RWPE1 (cell line): ENCODE data around the gene UBE2QL1.

ENCODE experiments used
- CTCF ChIA-PET: fragments of 350-600 bp; sonication (Branson Sonifier 250); formaldehyde crosslinking; extraction: SDS; loops from one replicate; lab custom pipeline; 2021; lab: Yijun Ruan, JAX
- POLR2A ChIA-PET: fragments of 400-600 bp; formaldehyde crosslinking; extraction: SDS; loops from one replicate; lab custom pipeline; 2020; ENCODE audit warnings: antibody characterized with exemption; ENCODE audit not compliant: low non-redundant PET; lab: Yijun Ruan, JAX
- DNase-seq: peaks from one replicate; pipeline ENCODE4 v3.0.0; 2012; ENCODE audit warnings: low spot score
- H3K27ac ChIP-seq: fragments of 450-650 bp; 2 replicates; pipeline ENCODE4 v1.5.1; 2017
- TF ChIP-seq, protein P1 (sequence below): fragments of 450-650 bp; conservative IDR thresholded peaks from 2 replicates; pipeline ENCODE4 v1.5.1; 2017; ENCODE audit warnings: low read depth, mild to moderate bottlenecking

The UBE2QL1 gene

DNA sequence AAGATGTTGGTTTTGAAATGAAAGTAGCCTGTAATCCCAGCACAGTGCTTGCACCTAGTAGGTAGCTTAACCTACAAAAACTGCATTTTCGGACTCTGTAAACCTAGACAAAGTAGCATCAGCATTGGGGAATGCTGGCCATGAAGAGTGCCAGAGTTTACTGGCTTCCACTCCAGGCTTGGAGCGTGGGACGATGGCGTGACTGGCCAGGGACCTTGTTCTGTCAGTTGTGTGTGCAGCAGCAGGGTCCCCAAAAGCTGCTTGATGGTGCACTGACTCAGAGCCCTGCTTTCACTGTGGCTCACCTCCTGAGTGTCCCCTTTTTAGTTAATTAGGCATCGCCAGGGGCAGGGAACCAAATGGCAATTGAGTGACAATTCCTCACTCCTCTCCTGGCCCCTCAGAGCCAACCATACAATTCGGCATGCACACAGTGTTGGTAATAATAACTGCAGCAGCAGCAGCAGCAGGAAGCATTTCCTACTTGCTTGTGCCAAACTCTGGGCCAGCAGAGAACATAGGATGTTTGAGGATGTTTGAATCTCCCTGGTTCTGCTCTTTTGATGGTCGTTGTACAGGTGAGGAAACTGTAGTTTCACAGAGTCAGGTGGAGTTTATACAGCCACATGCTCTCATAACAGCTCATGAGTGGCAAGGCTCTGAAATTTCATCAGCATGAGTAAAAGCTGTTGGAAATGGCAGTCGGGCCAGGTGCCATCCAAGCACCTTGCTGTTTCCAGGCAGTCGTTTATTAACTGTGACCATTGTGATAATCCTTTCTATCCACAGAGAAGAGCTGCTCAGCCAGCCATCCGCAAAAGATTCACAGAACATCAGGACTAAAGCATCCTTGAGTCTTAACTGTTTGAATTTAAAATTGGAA, 4.2 kb downstream of the UBE2QL1 start:
- CTCF ChIA-PET: no interaction called here
- POLR2A ChIA-PET: no interaction called here
- no peak for DNase-seq

DNA sequence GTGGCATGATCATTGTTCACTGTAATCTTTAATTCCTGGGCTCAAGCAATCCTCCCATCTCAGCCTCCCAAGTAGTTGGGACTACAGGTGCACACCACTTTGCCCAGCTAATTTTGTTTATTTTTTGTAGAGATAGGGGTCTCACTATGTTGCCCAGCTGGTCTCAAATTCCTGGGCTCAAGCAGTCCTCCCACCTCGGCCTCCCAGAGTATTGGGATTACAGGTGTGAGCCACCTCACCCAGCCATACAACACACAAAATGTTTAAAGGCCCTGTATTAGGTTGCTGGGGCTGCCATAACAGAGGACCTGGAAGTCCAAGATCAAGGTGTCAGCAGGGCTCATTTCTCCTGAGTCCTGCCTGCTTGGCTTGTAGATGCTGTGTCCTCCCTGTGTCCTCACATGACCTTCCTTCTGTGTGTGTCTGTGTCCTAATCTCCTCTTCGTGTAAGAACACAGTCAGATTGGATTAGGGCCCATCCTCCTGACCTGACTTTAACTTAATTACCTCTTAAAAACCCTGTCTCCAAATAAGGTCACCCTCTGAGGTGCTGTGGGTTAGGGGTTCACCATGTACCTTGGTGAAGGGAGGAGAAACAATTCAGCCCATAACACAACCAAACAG, 5.4 kb downstream of the UBE2QL1 start:
- no peak overlapping the region for H3K27ac ChIP-seq
- CTCF ChIA-PET: no interaction called here
- DNase-seq: no peak
- POLR2A ChIA-PET: no interaction called here
- TF ChIP-seq, protein P1, sequence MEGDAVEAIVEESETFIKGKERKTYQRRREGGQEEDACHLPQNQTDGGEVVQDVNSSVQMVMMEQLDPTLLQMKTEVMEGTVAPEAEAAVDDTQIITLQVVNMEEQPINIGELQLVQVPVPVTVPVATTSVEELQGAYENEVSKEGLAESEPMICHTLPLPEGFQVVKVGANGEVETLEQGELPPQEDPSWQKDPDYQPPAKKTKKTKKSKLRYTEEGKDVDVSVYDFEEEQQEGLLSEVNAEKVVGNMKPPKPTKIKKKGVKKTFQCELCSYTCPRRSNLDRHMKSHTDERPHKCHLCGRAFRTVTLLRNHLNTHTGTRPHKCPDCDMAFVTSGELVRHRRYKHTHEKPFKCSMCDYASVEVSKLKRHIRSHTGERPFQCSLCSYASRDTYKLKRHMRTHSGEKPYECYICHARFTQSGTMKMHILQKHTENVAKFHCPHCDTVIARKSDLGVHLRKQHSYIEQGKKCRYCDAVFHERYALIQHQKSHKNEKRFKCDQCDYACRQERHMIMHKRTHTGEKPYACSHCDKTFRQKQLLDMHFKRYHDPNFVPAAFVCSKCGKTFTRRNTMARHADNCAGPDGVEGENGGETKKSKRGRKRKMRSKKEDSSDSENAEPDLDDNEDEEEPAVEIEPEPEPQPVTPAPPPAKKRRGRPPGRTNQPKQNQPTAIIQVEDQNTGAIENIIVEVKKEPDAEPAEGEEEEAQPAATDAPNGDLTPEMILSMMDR: no peak

More for the DNA sequence above, 4.2 kb downstream of the UBE2QL1 start:
- H3K27ac ChIP-seq: no peak overlapping the region
- TF ChIP-seq, protein P1: no peak

DNA sequence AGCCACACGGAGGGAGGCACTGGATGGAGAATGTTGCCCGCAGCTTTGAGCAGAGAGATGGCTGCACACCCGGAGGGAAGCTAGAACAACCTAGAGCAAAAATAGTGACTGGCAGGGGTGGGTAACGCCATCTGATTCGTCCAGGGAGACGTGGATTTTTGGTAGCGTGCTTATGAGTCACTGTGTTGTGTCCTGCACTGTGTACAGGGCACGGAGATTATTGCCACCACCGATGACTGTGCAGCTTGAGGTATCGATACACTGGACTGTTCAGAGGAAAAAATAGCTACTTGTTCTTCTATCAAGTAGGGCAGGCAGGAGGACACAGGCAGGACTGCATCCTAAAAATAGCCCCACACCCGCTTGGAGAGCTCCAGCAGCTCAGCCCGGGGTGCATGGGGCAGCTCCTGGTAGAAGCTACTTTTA, 6.0 kb downstream of the UBE2QL1 start:
- ChIA-PET POLR2A (no interaction called here), CTCF (no interaction called here)
- H3K27ac ChIP-seq: no peak overlapping the region
- no peak for DNase-seq
- TF ChIP-seq, protein P1: no peak

DNA sequence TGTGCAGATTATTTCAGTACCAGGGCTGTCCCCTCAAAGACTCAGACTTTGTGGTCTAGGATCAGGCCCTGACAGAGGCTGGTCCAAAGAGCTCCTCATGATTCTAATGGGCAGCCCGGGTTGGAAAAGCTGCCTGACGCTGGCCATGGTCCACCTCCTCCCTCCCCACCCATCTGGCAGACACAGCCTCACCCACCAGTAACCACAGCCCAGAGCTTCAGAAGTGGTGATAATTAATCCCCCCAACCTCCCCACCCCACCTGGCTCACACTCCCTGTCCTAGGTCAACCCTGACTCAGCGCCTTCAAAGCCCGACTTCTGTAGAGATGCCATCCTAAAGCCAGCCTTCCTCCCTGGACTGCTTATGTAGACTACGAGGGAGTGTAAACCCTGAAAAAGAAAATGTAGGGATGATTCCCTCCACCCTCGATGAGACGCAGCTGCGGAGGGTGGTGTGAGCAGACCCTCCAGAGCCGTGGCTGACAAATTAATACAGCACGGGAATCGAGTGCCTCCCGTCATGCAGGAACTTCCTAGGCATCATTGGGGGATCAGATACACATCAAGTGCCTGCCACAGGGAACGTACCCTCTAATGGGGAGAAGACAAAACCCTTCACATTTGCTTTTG, 7.0 kb downstream of the UBE2QL1 start:
- TF ChIP-seq, protein P1: no peak
- H3K27ac ChIP-seq: no peak overlapping the region
- ChIA-PET POLR2A (no interaction called here), CTCF (interaction anchor here (0.7 kb wide), 1 partner anchor 15 kb away, joined by 3 read pairs; no protein-coding TSS in a partner anchor)
- no peak for DNase-seq

DNA sequence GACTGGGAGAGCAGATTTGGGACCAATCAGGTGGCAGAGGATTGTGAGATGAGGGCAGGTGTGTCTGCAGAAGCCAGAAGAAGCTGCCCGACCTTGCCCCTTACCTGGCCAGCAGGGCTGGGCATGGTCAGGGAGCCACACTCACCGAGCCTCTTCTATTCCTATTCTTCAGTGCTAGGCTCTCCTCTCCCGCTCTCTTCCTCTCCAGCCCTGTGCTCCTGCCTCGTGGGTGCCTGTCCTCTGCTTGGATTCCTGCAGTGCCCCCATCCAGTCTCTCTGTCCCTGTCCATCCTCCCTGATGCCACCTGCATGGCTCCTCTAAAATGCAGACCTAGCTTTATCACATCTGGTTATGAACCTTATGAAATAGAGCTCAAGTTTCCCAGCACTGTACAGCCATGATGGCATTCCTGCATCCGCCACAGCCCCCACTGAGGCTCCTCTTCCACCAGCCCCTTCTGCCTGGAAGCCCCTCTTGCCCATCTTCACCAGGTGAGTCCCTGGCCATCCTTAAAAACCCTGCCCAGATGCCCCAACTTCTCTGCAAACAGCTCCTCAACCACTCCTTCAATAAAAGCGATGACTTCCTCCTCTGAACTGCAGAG, 8.2 kb downstream of the UBE2QL1 start:
- H3K27ac ChIP-seq: no peak overlapping the region
- ChIA-PET CTCF (interaction anchor here (0.7 kb wide), 1 partner anchor 12 kb away, joined by 5 read pairs; no protein-coding TSS in a partner anchor), POLR2A (no interaction called here)
- TF ChIP-seq, protein P1: no peak
- no peak for DNase-seq

DNA sequence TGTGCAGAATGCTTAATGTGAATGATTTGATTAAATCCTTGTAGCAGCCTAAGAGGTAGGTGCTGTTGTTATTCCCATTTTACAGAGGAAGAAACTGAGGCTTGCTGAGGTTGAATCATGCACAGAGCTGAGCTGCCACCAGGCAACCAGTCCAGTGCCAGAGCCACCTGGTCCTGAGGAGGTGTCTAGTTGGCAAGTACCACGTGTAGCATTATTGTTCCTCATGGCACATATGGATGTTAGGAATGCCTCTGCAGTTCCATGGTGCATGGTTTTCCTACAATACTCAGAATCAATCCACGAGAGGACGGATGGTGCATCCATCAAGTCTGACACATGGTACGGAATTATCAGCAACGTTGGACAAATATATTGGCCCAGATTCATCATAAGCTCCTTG, 8.9 kb downstream of the UBE2QL1 start:
- H3K27ac ChIP-seq: no peak overlapping the region
- no peak for DNase-seq
- TF ChIP-seq, protein P1: no peak
- POLR2A ChIA-PET: no interaction called here
- CTCF ChIA-PET: interaction anchor here (0.7 kb wide), 1 partner anchor 11 kb away, joined by 5 read pairs; no protein-coding TSS in a partner anchor
